MM.1S (cell line): ENCODE data around the gene MNAT1.

Source experiments
- DNase-seq: peaks from one replicate; pipeline ENCODE4 v3.0.0-alpha.2; 2015
- H2AFZ ChIP-seq: fragments of 300-600 bp; sonication (generic); 2 replicates; pipeline ENCODE4 v1.6.0; 2016; ENCODE audit warnings: antibody characterized with exemption, low read length
- H3F3A ChIP-seq: fragments of 300-600 bp; sonication (generic); 2 replicates; pipeline ENCODE4 v1.6.1; 2016; ENCODE audit warnings: mild to moderate bottlenecking, antibody characterized with exemption, low read length, moderate library complexity, mixed read lengths; ENCODE audit not compliant: insufficient read depth
- H3K27ac ChIP-seq: fragments of 300-600 bp; sonication (generic); 2 replicates; pipeline ENCODE4 v1.5.1; 2016; ENCODE audit warnings: mild to moderate bottlenecking, low read length
- H3K27me3 ChIP-seq: fragments of 300-600 bp; sonication (generic); replicated peaks from 2 replicates; pipeline ENCODE4 v1.6.0; 2016; ENCODE audit warnings: low read length; ENCODE audit not compliant: insufficient read depth
- H3K36me3 ChIP-seq: fragments of 300-600 bp; sonication (generic); replicated peaks from 2 replicates; pipeline ENCODE4 v1.6.1; 2016; ENCODE audit warnings: mild to moderate bottlenecking, low read length, mixed read lengths; ENCODE audit not compliant: insufficient read depth
- H3K4me1 ChIP-seq: fragments of 300-600 bp; sonication (generic); 2 replicates; pipeline ENCODE4 v1.6.1; 2016; ENCODE audit warnings: low read length, mixed read lengths
- H3K4me2 ChIP-seq: fragments of 300-600 bp; sonication (generic); 2 replicates; pipeline ENCODE4 v1.6.0; 2016; ENCODE audit warnings: low read depth, low read length
- H3K4me3 ChIP-seq: fragments of 300-600 bp; sonication (generic); 2 replicates; pipeline ENCODE4 v1.5.1; 2016; ENCODE audit warnings: low read length, mixed read lengths
- H3K79me2 ChIP-seq: fragments of 300-600 bp; sonication (generic); 2 replicates; pipeline ENCODE4 v1.6.1; 2016; ENCODE audit warnings: mixed run types, low read length, mixed read lengths
- H3K9ac ChIP-seq: fragments of 300-600 bp; sonication (generic); 2 replicates; pipeline ENCODE4 v1.6.1; 2016; ENCODE audit warnings: low read length, mixed read lengths
- H3K9me2 ChIP-seq: fragments of 300-600 bp; sonication (generic); replicated peaks from 2 replicates; pipeline ENCODE4 v1.6.1; 2016; ENCODE audit warnings: mild to moderate bottlenecking, low read length, mixed read lengths; ENCODE audit not compliant: insufficient read depth
- H3K9me3 ChIP-seq: fragments of 300-600 bp; sonication (generic); replicated peaks from 2 replicates; pipeline ENCODE4 v1.6.1; 2016; ENCODE audit warnings: mild to moderate bottlenecking, low read length, mixed read lengths; ENCODE audit not compliant: insufficient read depth
- H4K20me1 ChIP-seq: fragments of 300-600 bp; sonication (generic); 2 replicates; pipeline ENCODE4 v1.6.1; 2016; ENCODE audit warnings: mild to moderate bottlenecking, low read length, moderate library complexity, mixed read lengths; ENCODE audit not compliant: insufficient read depth
- EZH2 ChIP-seq: fragments of 300-600 bp; sonication (generic); optimal IDR thresholded peaks from 2 replicates; pipeline ENCODE3; 2017; ENCODE audit warnings: low read depth, mild to moderate bottlenecking, antibody characterized with exemption, low read length, mixed read lengths
- EZH2phosphoT487 ChIP-seq: fragments of 300-600 bp; sonication (generic); IDR thresholded peaks from 2 replicates; pipeline ENCODE4 v1.6.1; 2018; ENCODE audit warnings: antibody characterized with exemption, low read length
- TF ChIP-seq, protein P1 (sequence below): fragments of 300-600 bp; sonication (generic); IDR thresholded peaks from 2 replicates; pipeline ENCODE4 v1.5.1; 2016; ENCODE audit warnings: antibody characterized with exemption, low read length, mixed read lengths

MNAT1 gene

DNA sequence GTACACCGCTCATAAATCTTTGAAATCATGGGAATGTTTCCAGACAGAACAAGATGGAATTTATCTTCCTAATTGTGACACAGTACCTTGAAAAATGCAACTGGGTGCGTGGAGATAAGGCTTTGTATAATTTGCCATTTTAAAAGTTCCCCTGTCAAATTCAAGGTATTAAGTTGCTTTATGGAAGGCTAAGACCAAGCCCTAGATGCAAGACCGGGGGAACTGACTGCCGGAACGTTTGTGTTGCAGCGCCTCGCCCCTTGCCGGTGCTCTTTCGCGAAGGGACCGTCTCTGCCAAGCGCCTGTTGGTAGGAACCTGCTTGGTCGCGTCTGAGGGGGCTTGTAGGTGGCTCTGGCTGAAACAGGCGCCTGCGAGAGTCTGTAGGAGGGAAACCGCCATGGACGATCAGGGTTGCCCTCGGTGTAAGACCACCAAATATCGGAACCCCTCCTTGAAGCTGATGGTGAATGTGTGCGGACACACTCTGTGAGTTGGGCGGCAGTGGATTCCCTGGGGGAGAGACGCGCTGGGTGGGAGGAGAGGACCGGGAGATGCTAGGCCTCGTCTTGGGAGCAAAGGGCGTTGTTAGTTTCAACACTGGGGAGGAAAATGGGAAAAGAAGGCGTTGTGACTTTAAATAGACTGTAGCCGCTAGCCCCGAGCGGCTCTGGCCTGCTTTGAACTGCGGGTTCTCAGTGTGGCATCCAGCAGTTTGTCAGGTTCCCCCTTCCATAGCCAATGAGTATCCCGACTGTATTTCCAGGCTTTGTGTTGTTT, at the start of gene MNAT1:
Gene MNAT1, plus strand, starts transcription at position 297 of the 778 bp plus-strand sequence. Its CDS starts 102 bp downstream, at position 399.
- no peaks in the 10 kb centered on the region for H3K27me3 ChIP-seq
- DNase-seq: peak; percentile 63
- H3K4me3 ChIP-seq: peak within 1 kb of the TSS; percentile 88
- H2AFZ ChIP-seq: peak within 1 kb of the TSS; percentile 83
- H3K27ac ChIP-seq: no peak within 1 kb of the TSS
- H3K9me2 ChIP-seq: no peaks in the 10 kb centered on the region
- H3K9me3 ChIP-seq: no peaks in the 10 kb centered on the region
- H4K20me1 ChIP-seq: no peaks in the 10 kb centered on the region
- no peak for TF ChIP-seq EZH2
- TF ChIP-seq, protein P1, sequence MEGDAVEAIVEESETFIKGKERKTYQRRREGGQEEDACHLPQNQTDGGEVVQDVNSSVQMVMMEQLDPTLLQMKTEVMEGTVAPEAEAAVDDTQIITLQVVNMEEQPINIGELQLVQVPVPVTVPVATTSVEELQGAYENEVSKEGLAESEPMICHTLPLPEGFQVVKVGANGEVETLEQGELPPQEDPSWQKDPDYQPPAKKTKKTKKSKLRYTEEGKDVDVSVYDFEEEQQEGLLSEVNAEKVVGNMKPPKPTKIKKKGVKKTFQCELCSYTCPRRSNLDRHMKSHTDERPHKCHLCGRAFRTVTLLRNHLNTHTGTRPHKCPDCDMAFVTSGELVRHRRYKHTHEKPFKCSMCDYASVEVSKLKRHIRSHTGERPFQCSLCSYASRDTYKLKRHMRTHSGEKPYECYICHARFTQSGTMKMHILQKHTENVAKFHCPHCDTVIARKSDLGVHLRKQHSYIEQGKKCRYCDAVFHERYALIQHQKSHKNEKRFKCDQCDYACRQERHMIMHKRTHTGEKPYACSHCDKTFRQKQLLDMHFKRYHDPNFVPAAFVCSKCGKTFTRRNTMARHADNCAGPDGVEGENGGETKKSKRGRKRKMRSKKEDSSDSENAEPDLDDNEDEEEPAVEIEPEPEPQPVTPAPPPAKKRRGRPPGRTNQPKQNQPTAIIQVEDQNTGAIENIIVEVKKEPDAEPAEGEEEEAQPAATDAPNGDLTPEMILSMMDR: no peak
- no peak for TF ChIP-seq EZH2phosphoT487
- H3K79me2 ChIP-seq: peaks cover 33% of the 10 kb centered on the region
- peak within 1 kb of the TSS; percentile 69 for H3K9ac ChIP-seq
- 0 out of 2 replicates have a peak, but pooled peaks cover 3% of the 10 kb centered on the region for H3K4me1 ChIP-seq
- H3K4me2 ChIP-seq: peak within 1 kb of the TSS; percentile 66
- no peaks in the 10 kb centered on the region for H3F3A ChIP-seq
- H3K36me3 ChIP-seq: no peaks in the 10 kb centered on the region

DNA sequence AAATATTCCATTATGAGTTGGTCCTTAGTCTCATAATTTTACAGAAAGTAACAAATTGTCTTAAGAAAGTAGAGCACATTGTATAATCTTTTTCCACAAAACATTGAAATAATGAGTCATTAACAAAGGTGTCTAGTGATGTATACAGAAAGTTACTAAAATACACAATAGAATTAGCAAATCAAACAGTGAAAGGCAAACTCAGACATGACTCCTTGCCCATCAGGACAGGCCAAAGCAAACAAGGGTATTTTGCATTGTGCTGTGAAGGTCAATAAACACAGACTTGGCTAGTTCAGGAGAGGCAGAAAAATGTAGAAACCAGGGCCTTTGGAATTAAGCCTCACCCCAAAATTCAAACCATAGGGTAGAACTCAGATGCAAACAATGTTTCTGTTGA, 47.7 kb upstream of the MNAT1 start:
- Histone ChIP-seq H3K4me2 (no peak overlapping the region), H3K9ac (no peak overlapping the region), H4K20me1 (no peaks in the 10 kb centered on the region), H3K36me3 (no peaks in the 10 kb centered on the region), H3K27me3 (no peaks in the 10 kb centered on the region), H3K4me1 (no peaks in the 10 kb centered on the region), H3F3A (no peaks in the 10 kb centered on the region), H3K4me3 (no peak overlapping the region), H3K27ac (no peak overlapping the region), H3K9me2 (no peaks in the 10 kb centered on the region), H3K9me3 (no peaks in the 10 kb centered on the region), H3K79me2 (no peaks in the 10 kb centered on the region), H2AFZ (no peak overlapping the region)
- TF ChIP-seq, protein P1: no peak
- TF ChIP-seq EZH2: no peak
- no peak for TF ChIP-seq EZH2phosphoT487
- no peak for DNase-seq

DNA sequence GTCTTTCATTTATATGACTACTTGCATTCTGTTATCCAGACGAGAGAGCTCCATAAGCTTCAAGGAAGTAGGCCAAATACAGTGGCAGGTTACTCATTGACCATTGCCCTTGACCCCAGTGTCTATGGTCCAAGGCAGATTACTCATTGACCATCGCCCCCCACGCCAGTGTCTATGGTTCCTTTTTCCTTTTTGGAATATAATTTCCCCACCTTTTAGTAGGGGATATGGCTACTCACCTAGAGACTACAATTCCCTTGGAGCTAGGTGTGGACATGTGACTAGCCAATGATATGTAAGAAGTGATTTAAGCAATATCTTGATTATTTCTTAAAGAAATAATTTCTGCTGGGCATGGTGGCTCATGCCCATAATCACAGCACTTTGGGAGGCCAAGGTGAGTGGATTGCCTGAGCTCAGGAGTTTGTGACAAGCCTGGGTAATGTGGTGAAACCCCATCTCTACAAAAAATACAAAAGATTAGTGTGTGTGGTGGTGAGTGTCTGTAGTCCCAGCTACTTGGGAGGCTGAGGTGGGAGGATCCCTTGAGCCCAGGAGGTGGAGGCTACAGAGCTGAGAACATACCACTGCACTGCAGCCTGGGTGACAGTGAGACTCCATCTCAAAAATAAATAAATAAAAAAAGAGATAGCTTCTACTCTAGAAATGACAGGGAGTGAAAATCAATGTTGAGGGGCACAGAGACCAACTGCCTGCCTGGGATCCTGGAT, 43.0 kb upstream of the MNAT1 start:
- Histone ChIP-seq H3K79me2 (no peaks in the 10 kb centered on the region), H3F3A (no peaks in the 10 kb centered on the region), H3K9ac (no peak overlapping the region), H3K9me3 (no peaks in the 10 kb centered on the region), H3K4me2 (no peak overlapping the region), H3K27me3 (no peaks in the 10 kb centered on the region), H3K36me3 (no peaks in the 10 kb centered on the region), H3K27ac (no peak overlapping the region), H3K4me1 (no peaks in the 10 kb centered on the region), H4K20me1 (no peaks in the 10 kb centered on the region), H3K4me3 (no peak overlapping the region), H3K9me2 (no peaks in the 10 kb centered on the region), H2AFZ (no peak overlapping the region)
- no peak for DNase-seq
- no peak for TF ChIP-seq EZH2phosphoT487
- TF ChIP-seq, protein P1: no peak
